Measurements from ENCODE around the gene RNF2. TPM values are rescaled to one million over a fixed set of nuclear protein-coding genes. Genes with fewer than 3 reads are reported as not detected.

RNF2 gene
- total RNA-seq, 2 experiments from 2014 or later: 21.4 to 24.3 TPM

DNA sequence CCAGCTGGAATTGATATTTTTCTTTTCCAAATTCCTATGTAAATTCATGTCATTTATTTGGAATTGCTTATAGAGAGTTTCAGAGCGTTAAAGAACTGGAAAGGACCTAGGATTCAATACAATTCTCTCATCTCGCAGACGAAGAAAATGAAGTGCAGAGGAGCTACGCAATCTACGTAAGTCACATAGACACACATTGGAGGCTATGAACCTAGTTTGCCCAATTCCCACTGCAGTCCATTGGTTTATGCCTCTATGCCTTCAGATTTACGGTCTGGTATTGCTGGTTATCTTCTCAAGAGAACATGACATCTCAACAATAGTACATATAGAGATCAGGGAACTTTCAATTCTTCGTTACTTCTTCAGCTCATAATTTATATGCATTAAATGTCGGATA, 971 bp upstream of the RNF2 start:
- Mint-ChIP-seq H3K27me3 (no peaks in the 10 kb centered on the region), H3K4me3 (peak overlapping the region; percentile 97), H3K27ac (no peak overlapping the region), H3K4me1 (ENCODE audit: low read depth) (peaks cover 24% of the 10 kb centered on the region), H3K9me3 (no peaks in the 10 kb centered on the region), H3K36me3 (ENCODE audit: low read depth) (no peaks in the 10 kb centered on the region)
- TF ChIP-seq, protein P1, sequence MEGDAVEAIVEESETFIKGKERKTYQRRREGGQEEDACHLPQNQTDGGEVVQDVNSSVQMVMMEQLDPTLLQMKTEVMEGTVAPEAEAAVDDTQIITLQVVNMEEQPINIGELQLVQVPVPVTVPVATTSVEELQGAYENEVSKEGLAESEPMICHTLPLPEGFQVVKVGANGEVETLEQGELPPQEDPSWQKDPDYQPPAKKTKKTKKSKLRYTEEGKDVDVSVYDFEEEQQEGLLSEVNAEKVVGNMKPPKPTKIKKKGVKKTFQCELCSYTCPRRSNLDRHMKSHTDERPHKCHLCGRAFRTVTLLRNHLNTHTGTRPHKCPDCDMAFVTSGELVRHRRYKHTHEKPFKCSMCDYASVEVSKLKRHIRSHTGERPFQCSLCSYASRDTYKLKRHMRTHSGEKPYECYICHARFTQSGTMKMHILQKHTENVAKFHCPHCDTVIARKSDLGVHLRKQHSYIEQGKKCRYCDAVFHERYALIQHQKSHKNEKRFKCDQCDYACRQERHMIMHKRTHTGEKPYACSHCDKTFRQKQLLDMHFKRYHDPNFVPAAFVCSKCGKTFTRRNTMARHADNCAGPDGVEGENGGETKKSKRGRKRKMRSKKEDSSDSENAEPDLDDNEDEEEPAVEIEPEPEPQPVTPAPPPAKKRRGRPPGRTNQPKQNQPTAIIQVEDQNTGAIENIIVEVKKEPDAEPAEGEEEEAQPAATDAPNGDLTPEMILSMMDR (IDR thresholded peaks at IDR 0.05): no peak
- ChIA-PET CTCF (interaction anchor here (1.4 to 3.1 kb wide), 4 partner anchors 9 to 125 kb away, joined by 4 to 20 read pairs (median 5); no protein-coding TSS in a partner anchor), POLR2A (interaction anchor here (0.9 to 1.2 kb wide), 4 partner anchors 16 to 273 kb away, joined by 3 to 4 read pairs (median 3); partner anchors contain the start of genes IVNS1ABP, NIBAN1 and TRMT1L)
- intact Hi-C loops (cut with micrococcal nuclease): loop anchor here (10.0 kb wide), 1 partner anchor 110 kb away; the partner anchor contains the start of genes SWT1 and TRMT1L
- no peak for DNase-seq
- ATAC-seq: no peak

GRCh38 chr1:185045814-185046492, 595 bp downstream of the RNF2 start:
- TF ChIP-seq, protein P1 (IDR thresholded peaks at IDR 0.05): no peak
- Mint-ChIP-seq H3K9me3 (no peaks in the 10 kb centered on the region), H3K4me3 (peak overlapping the region; percentile 97), H3K27ac (peak overlapping the region; percentile 92), H3K4me1 (ENCODE audit: low read depth) (peaks cover 37% of the 10 kb centered on the region), H3K27me3 (no peaks in the 10 kb centered on the region), H3K36me3 (ENCODE audit: low read depth) (no peaks in the 10 kb centered on the region)
- DNase-seq: peak; percentile 52
- POLR2A ChIA-PET: interaction anchor here (0.6 to 1.5 kb wide), 7 partner anchors 11 to 179 kb away, joined by 3 to 8 read pairs (median 3); no protein-coding TSS in a partner anchor
- CTCF ChIA-PET: interaction anchor here (0.6 to 3.1 kb wide), 9 partner anchors 10 to 124 kb away, joined by 3 to 20 read pairs (median 4); partner anchors contain the start of gene SWT1
- ATAC-seq: peak; percentile 45
- intact Hi-C loops (cut with micrococcal nuclease): loop anchor here (10.0 kb wide), 1 partner anchor 109 kb away; the partner anchor contains the start of genes SWT1 and TRMT1L

- TF ChIP-seq, protein P1 (IDR thresholded peaks at IDR 0.05): no peak
- ChIA-PET CTCF (interaction anchor here (0.6 to 3.1 kb wide), 5 partner anchors 9 to 123 kb away, joined by 3 to 20 read pairs (median 4); no protein-coding TSS in a partner anchor), POLR2A (interaction anchor here (0.9 to 1.4 kb wide), 6 partner anchors 10 to 30 kb away, joined by 3 to 8 read pairs (median 3); no protein-coding TSS in a partner anchor)
- Mint-ChIP-seq H3K4me3 (peak overlapping the region; percentile 97), H3K36me3 (ENCODE audit: low read depth) (no peaks in the 10 kb centered on the region), H3K9me3 (no peaks in the 10 kb centered on the region), H3K27me3 (no peaks in the 10 kb centered on the region), H3K27ac (peak overlapping the region; percentile 92), H3K4me1 (ENCODE audit: low read depth) (peaks cover 42% of the 10 kb centered on the region)
- intact Hi-C loops (cut with micrococcal nuclease): loop anchor here (10.0 kb wide), 1 partner anchor 108 kb away; the partner anchor contains the start of genes SWT1 and TRMT1L
- DNase-seq (no peak), ATAC-seq (no peak)
These were observed 1.3 kb downstream of the RNF2 start for GRCh38 chr1:185046668-185047067.

GRCh38 chr1:185049670-185050069, 4.3 kb downstream of the RNF2 start:
- Mint-ChIP-seq H3K27ac (no peak overlapping the region), H3K36me3 (ENCODE audit: low read depth) (peaks cover 7% of the 10 kb centered on the region), H3K4me1 (ENCODE audit: low read depth) (peaks cover 43% of the 10 kb centered on the region), H3K9me3 (peaks cover 3% of the 10 kb centered on the region), H3K4me3 (no peak overlapping the region), H3K27me3 (no peaks in the 10 kb centered on the region)
- ATAC-seq (no peak), DNase-seq (no peak)
- TF ChIP-seq, protein P1 (IDR thresholded peaks at IDR 0.05): no peak
- POLR2A ChIA-PET: no interaction called here
- CTCF ChIA-PET: no interaction called here
- intact Hi-C loops (cut with micrococcal nuclease): loop anchor here (10.0 kb wide), 1 partner anchor 105 kb away; the partner anchor contains the start of genes SWT1 and TRMT1L
